HepG2 (cell line): ENCODE measurements around the gene HMBS. TPM values are rescaled to one million over a fixed set of nuclear protein-coding genes. Genes with fewer than 3 reads are reported as not detected.

Experiments
- ARHGAP35 ChIP-seq: sonication (generic); formaldehyde crosslinking; IDR thresholded peaks from 2 replicates; pipeline ENCODE4 v1.9.0; 2022; ENCODE audit warnings: mild to moderate bottlenecking, inconsistent platforms, moderate library complexity, missing genetic modification reagents, borderline replicate concordance
- ATF6 ChIP-seq: sonication (generic); formaldehyde crosslinking; conservative IDR thresholded peaks from 2 replicates; pipeline ENCODE4 v1.4.0; 2020; ENCODE audit warnings: missing genetic modification reagents
- BORCS8-MEF2B ChIP-seq: sonication (generic); formaldehyde crosslinking; IDR thresholded peaks from 2 replicates; pipeline ENCODE4 v1.8.0; 2022; ENCODE audit warnings: mild to moderate bottlenecking, missing genetic modification reagents
- BRF2 ChIP-seq: sonication (generic); formaldehyde crosslinking; IDR thresholded peaks from 2 replicates; pipeline ENCODE4 v1.8.1; 2022; ENCODE audit warnings: mild to moderate bottlenecking, missing genetic modification reagents
- CREB1 ChIP-seq, 2 experiments: fragments of 450-650 bp in 1 of 2; IDR thresholded peaks; 2 replicates each; pipeline ENCODE4 v1.6.1; 2016 to 2017; ENCODE audit warnings: control low read depth in 1 of 2, mild to moderate bottlenecking in 1 of 2, missing compliant biosample characterization in 1 of 2, missing genetic modification characterization in 1 of 2
- MZF1 ChIP-seq: sonication (generic); formaldehyde crosslinking; IDR thresholded peaks from 2 replicates; pipeline ENCODE4 v1.8.1; 2023; ENCODE audit warnings: mild to moderate bottlenecking, missing genetic modification reagents, borderline replicate concordance
- PRDM10 ChIP-seq: sonication (generic); formaldehyde crosslinking; IDR thresholded peaks from 2 replicates; pipeline ENCODE4 v1.4.0; 2020; ENCODE audit warnings: low read depth, missing genetic modification reagents
- TBL1XR1 ChIP-seq: fragments of 150-350 bp; IDR thresholded peaks from 2 replicates; pipeline ENCODE4 v1.6.1; 2014; ENCODE audit warnings: borderline replicate concordance, low read length; ENCODE audit not compliant: partially characterized antibody
- TBX2 ChIP-seq: sonication (generic); formaldehyde crosslinking; IDR thresholded peaks from 2 replicates; pipeline ENCODE4 v1.5.0; 2020; ENCODE audit warnings: missing genetic modification reagents, mild to moderate bottlenecking, borderline replicate concordance
- THAP8 ChIP-seq: sonication (generic); formaldehyde crosslinking; IDR thresholded peaks from 2 replicates; pipeline ENCODE4 v1.5.1; 2020; ENCODE audit warnings: missing genetic modification reagents, mild to moderate bottlenecking, borderline replicate concordance
- ZNF20 ChIP-seq: sonication (generic); formaldehyde crosslinking; IDR thresholded peaks from 2 replicates; pipeline ENCODE4 v1.4.0; 2020; ENCODE audit warnings: mild to moderate bottlenecking, moderate library complexity, missing genetic modification reagents
- ZNF296 ChIP-seq: sonication (generic); formaldehyde crosslinking; conservative IDR thresholded peaks from 2 replicates; pipeline ENCODE4 v1.5.0; 2020; ENCODE audit warnings: mild to moderate bottlenecking, missing genetic modification reagents
- ZNF331 ChIP-seq: sonication (generic); formaldehyde crosslinking; IDR thresholded peaks from 2 replicates; pipeline ENCODE4 v1.4.0; 2020; ENCODE audit warnings: missing genetic modification reagents
- ZNF691 ChIP-seq: sonication (generic); formaldehyde crosslinking; IDR thresholded peaks from 2 replicates; pipeline ENCODE4 v1.4.0; 2020; ENCODE audit warnings: missing genetic modification reagents, low read depth, mild to moderate bottlenecking, borderline replicate concordance
- ZNF749 ChIP-seq: sonication (generic); formaldehyde crosslinking; IDR thresholded peaks from 2 replicates; pipeline ENCODE4 v1.8.0; 2022; ENCODE audit warnings: mild to moderate bottlenecking, missing genetic modification reagents, moderate library complexity, borderline replicate concordance
- ZNF75D ChIP-seq: sonication (generic); formaldehyde crosslinking; IDR thresholded peaks from 2 replicates; pipeline ENCODE4 v1.8.1; 2023; ENCODE audit warnings: missing genetic modification reagents, mild to moderate bottlenecking, borderline replicate concordance
- ZSCAN5A ChIP-seq: sonication (generic); formaldehyde crosslinking; IDR thresholded peaks from 2 replicates; pipeline ENCODE4 v1.8.0; 2022; ENCODE audit warnings: mild to moderate bottlenecking, missing genetic modification reagents, borderline replicate concordance
- polyA plus RNA-seq, 8 experiments: library from polyadenylated mRNA; depleted of rRNA in 3 of 8; stranded (reverse) in 7 of 8; unstranded in 1 of 8; fragments of >200 nt; fragmentation: Illumina TruSeq in 4 of 8; extraction: Trizol in 4 of 8; gene quantifications; 2 replicates each; pipeline versions ENCODE4 v1.2.1 to v1.2.3, GENCODE V29; 2011 to 2016; ENCODE audit warnings: low read depth in 4 of 8, missing spikeins in 1 of 8, mixed read lengths in 1 of 8; ENCODE audit not compliant: insufficient read depth in 1 of 8
- total RNA-seq, 5 experiments: library from RNA; depleted of rRNA; stranded (reverse); fragments of >200 nt; fragmentation: Illumina TruSeq; extraction: Trizol; gene quantifications; 2 replicates each; pipeline ENCODE4 v1.2.3, GENCODE V29; 2016; ENCODE audit warnings: low read depth in 1 of 5

The HMBS gene
- total and polyA plus RNA-seq, 2 of the 13 experiments (the other 11 are each of a cell fraction or from before 2014, with no cell fraction given), result 9.4 to 46.9 TPM

- TF ChIP-seq PRDM10 (CRISPR knock-in tag) (peak; percentile 29; the same call in 1 of the 2 replicates), ZNF691 (peak; percentile 81), ATF6 (CRISPR knock-in tag) (no peak), ARHGAP35 (CRISPR knock-in tag) (peak; percentile 66; the same call in 1 of the 2 replicates), ZSCAN5A (CRISPR knock-in tag) (no peak), ZNF75D (no peak), MZF1 (CRISPR knock-in tag) (no peak), ZNF331 (CRISPR knock-in tag) (peak; percentile 61; the same call in 1 of the 2 replicates), BRF2 (CRISPR knock-in tag) (no peak), THAP8 (CRISPR knock-in tag) (0 out of 2 replicates have a peak, but pooled peaks have one; percentile 23), BORCS8-MEF2B (CRISPR knock-in tag) (peak; percentile 64; the same call in 1 of the 2 replicates), ZNF20 (CRISPR knock-in tag) (no peak), TBX2 (CRISPR knock-in tag) (peak; percentile 59; the same call in 1 of the 2 replicates), TBL1XR1 (no peak), ZNF296 (CRISPR knock-in tag) (no peak), CREB1 (IDR thresholded peaks at IDR 0.05) (peak; percentile 89), CREB1 (CRISPR knock-in tag; IDR thresholded peaks at IDR 0.05) (peak; percentile 96), ZNF749 (peak; percentile 81; the same call in 1 of the 2 replicates)
Observed at GRCh38 chr11:119084663-119085436, at the start of gene HMBS (continued).
